ENCODE data around the gene DMRT1. TPM values are rescaled to one million over a fixed set of nuclear protein-coding genes. Genes with fewer than 3 reads are reported as not detected.

The DMRT1 gene
- total RNA-seq, 1 experiment from 2014 or later: not detected

DNA sequence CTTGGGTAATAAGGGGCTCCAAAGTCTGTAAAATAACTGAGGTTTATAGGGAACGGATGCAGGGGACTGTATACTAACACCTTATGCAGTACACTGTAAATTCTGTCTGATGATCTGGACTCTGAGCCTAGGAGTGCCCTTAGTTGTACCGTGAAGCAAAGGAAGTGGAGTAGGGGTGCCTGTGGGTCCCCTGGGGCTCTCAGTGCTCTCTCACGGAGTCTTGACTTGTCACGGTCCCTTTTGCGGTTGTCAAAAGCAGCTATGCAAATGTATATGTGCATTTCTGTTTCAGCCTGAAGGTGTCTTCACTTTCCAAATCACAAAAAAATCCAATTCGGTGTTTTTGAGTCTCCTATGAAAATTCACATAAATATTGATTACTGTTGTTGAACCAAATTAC, 17.8 kb downstream of the DMRT1 start:
- H3K36me3 Mint-ChIP-seq: peaks cover 13% of the 10 kb centered on the region
- ChIA-PET CTCF (no interaction called here), POLR2A (no interaction called here)
- H3K27ac Mint-ChIP-seq: no peak overlapping the region
- H3K4me1 Mint-ChIP-seq: no peaks in the 10 kb centered on the region
- peaks cover 17% of the 10 kb centered on the region for H3K9me3 Mint-ChIP-seq
- peaks cover 20% of the 10 kb centered on the region for H3K27me3 Mint-ChIP-seq (ENCODE audit: low read depth)
- DNase-seq (ENCODE audit: low spot score) (no peak), ATAC-seq (no peak)
- TF ChIP-seq, protein P1, sequence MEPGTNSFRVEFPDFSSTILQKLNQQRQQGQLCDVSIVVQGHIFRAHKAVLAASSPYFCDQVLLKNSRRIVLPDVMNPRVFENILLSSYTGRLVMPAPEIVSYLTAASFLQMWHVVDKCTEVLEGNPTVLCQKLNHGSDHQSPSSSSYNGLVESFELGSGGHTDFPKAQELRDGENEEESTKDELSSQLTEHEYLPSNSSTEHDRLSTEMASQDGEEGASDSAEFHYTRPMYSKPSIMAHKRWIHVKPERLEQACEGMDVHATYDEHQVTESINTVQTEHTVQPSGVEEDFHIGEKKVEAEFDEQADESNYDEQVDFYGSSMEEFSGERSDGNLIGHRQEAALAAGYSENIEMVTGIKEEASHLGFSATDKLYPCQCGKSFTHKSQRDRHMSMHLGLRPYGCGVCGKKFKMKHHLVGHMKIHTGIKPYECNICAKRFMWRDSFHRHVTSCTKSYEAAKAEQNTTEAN (CRISPR knock-in tag; IDR thresholded peaks at IDR 0.05): no peak
- TF ChIP-seq KAT7 (CRISPR knock-in tag; IDR thresholded peaks at IDR 0.05; ENCODE audit: borderline replicate concordance): no peak
- TF ChIP-seq SOX15 (CRISPR knock-in tag; IDR thresholded peaks at IDR 0.05): no peak
- no peak for TF ChIP-seq ETV6 (CRISPR knock-in tag; IDR thresholded peaks at IDR 0.05)
- TF ChIP-seq ZNF416 (CRISPR knock-in tag; IDR thresholded peaks at IDR 0.05): no peak
- TF ChIP-seq RORB (CRISPR knock-in tag; IDR thresholded peaks at IDR 0.05): no peak
- TF ChIP-seq, protein P2, sequence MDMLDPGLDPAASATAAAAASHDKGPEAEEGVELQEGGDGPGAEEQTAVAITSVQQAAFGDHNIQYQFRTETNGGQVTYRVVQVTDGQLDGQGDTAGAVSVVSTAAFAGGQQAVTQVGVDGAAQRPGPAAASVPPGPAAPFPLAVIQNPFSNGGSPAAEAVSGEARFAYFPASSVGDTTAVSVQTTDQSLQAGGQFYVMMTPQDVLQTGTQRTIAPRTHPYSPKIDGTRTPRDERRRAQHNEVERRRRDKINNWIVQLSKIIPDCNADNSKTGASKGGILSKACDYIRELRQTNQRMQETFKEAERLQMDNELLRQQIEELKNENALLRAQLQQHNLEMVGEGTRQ (CRISPR knock-in tag; IDR thresholded peaks at IDR 0.05): no peak
- TF ChIP-seq CREB1 (CRISPR knock-in tag; IDR thresholded peaks at IDR 0.05): no peak
- no peak for TF ChIP-seq ESRRA (CRISPR knock-in tag; IDR thresholded peaks at IDR 0.05; ENCODE audit: borderline replicate concordance)
- no peak for TF ChIP-seq ZNF423 (CRISPR knock-in tag; IDR thresholded peaks at IDR 0.05)
- TF ChIP-seq, protein P3, sequence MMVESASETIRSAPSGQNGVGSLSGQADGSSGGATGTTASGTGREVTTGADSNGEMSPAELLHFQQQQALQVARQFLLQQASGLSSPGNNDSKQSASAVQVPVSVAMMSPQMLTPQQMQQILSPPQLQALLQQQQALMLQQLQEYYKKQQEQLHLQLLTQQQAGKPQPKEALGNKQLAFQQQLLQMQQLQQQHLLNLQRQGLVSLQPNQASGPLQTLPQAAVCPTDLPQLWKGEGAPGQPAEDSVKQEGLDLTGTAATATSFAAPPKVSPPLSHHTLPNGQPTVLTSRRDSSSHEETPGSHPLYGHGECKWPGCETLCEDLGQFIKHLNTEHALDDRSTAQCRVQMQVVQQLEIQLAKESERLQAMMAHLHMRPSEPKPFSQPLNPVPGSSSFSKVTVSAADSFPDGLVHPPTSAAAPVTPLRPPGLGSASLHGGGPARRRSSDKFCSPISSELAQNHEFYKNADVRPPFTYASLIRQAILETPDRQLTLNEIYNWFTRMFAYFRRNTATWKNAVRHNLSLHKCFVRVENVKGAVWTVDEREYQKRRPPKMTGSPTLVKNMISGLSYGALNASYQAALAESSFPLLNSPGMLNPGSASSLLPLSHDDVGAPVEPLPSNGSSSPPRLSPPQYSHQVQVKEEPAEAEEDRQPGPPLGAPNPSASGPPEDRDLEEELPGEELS (CRISPR knock-in tag; IDR thresholded peaks at IDR 0.05): no peak
- TF ChIP-seq, protein P4, sequence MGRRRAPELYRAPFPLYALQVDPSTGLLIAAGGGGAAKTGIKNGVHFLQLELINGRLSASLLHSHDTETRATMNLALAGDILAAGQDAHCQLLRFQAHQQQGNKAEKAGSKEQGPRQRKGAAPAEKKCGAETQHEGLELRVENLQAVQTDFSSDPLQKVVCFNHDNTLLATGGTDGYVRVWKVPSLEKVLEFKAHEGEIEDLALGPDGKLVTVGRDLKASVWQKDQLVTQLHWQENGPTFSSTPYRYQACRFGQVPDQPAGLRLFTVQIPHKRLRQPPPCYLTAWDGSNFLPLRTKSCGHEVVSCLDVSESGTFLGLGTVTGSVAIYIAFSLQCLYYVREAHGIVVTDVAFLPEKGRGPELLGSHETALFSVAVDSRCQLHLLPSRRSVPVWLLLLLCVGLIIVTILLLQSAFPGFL (CRISPR knock-in tag; IDR thresholded peaks at IDR 0.05; ENCODE audit: borderline replicate concordance): no peak
- TF ChIP-seq, protein P5, sequence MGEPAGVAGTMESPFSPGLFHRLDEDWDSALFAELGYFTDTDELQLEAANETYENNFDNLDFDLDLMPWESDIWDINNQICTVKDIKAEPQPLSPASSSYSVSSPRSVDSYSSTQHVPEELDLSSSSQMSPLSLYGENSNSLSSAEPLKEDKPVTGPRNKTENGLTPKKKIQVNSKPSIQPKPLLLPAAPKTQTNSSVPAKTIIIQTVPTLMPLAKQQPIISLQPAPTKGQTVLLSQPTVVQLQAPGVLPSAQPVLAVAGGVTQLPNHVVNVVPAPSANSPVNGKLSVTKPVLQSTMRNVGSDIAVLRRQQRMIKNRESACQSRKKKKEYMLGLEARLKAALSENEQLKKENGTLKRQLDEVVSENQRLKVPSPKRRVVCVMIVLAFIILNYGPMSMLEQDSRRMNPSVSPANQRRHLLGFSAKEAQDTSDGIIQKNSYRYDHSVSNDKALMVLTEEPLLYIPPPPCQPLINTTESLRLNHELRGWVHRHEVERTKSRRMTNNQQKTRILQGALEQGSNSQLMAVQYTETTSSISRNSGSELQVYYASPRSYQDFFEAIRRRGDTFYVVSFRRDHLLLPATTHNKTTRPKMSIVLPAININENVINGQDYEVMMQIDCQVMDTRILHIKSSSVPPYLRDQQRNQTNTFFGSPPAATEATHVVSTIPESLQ (CRISPR knock-in tag; IDR thresholded peaks at IDR 0.05): no peak
- H3K4me3 Mint-ChIP-seq: no peak overlapping the region

DNA sequence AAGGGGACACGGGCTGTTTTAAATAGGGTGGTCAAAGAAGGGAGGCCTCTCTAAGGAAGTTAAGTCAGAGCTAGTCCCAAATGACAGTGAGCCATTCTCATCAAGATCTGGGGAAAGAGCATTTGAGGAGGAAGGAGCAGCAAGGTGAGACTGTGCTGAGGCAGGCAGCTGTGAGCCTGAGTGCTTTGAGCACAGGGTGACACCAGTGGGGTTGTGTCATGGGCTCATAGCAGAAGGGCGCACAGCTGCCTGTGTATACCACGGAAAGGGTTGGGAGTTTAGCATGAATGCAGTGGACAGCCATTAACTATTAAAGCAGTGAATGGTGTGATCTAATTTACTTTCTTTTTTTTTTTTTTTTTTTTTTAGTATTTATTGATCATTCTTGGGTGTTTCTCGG, 19.2 kb downstream of the DMRT1 start:
- ATAC-seq: no peak
- H3K4me3 Mint-ChIP-seq: no peak overlapping the region
- peaks cover 18% of the 10 kb centered on the region for H3K27me3 Mint-ChIP-seq (ENCODE audit: low read depth)
- POLR2A ChIA-PET: no interaction called here
- CTCF ChIA-PET: no interaction called here
- peaks cover 17% of the 10 kb centered on the region for H3K9me3 Mint-ChIP-seq
- DNase-seq (ENCODE audit: low spot score): no peak
- H3K4me1 Mint-ChIP-seq: no peaks in the 10 kb centered on the region
- H3K27ac Mint-ChIP-seq: no peak overlapping the region
- H3K36me3 Mint-ChIP-seq: peaks cover 13% of the 10 kb centered on the region
- TF ChIP-seq ZNF121 (CRISPR knock-in tag; IDR thresholded peaks at IDR 0.05) (no peak), ELF4 (CRISPR knock-in tag; IDR thresholded peaks at IDR 0.05; ENCODE audit: low read depth) (no peak), ZNF232 (CRISPR knock-in tag; IDR thresholded peaks at IDR 0.05) (no peak), JAZF1 (CRISPR knock-in tag; IDR thresholded peaks at IDR 0.05) (no peak), MYBL2 (CRISPR knock-in tag; IDR thresholded peaks at IDR 0.05) (no peak), TP53 (CRISPR knock-in tag; IDR thresholded peaks at IDR 0.05) (no peak)
- TF ChIP-seq, protein P6, sequence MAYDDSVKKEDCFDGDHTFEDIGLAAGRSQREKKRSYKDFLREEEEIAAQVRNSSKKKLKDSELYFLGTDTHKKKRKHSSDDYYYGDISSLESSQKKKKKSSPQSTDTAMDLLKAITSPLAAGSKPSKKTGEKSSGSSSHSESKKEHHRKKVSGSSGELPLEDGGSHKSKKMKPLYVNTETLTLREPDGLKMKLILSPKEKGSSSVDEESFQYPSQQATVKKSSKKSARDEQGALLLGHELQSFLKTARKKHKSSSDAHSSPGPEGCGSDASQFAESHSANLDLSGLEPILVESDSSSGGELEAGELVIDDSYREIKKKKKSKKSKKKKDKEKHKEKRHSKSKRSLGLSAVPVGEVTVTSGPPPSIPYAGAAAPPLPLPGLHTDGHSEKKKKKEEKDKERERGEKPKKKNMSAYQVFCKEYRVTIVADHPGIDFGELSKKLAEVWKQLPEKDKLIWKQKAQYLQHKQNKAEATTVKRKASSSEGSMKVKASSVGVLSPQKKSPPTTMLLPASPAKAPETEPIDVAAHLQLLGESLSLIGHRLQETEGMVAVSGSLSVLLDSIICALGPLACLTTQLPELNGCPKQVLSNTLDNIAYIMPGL (CRISPR knock-in tag; IDR thresholded peaks at IDR 0.05): no peak
- TF ChIP-seq, protein P7, sequence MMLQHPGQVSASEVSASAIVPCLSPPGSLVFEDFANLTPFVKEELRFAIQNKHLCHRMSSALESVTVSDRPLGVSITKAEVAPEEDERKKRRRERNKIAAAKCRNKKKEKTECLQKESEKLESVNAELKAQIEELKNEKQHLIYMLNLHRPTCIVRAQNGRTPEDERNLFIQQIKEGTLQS (CRISPR knock-in tag; conservative IDR thresholded peaks at IDR 0.05): no peak
- TF ChIP-seq, protein P8, sequence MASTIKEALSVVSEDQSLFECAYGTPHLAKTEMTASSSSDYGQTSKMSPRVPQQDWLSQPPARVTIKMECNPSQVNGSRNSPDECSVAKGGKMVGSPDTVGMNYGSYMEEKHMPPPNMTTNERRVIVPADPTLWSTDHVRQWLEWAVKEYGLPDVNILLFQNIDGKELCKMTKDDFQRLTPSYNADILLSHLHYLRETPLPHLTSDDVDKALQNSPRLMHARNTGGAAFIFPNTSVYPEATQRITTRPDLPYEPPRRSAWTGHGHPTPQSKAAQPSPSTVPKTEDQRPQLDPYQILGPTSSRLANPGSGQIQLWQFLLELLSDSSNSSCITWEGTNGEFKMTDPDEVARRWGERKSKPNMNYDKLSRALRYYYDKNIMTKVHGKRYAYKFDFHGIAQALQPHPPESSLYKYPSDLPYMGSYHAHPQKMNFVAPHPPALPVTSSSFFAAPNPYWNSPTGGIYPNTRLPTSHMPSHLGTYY (CRISPR knock-in tag; IDR thresholded peaks at IDR 0.05): no peak
- TF ChIP-seq, protein P9, sequence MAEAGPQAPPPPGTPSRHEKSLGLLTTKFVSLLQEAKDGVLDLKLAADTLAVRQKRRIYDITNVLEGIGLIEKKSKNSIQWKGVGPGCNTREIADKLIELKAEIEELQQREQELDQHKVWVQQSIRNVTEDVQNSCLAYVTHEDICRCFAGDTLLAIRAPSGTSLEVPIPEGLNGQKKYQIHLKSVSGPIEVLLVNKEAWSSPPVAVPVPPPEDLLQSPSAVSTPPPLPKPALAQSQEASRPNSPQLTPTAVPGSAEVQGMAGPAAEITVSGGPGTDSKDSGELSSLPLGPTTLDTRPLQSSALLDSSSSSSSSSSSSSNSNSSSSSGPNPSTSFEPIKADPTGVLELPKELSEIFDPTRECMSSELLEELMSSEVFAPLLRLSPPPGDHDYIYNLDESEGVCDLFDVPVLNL (CRISPR knock-in tag; IDR thresholded peaks at IDR 0.05; ENCODE audit: borderline replicate concordance, low read depth): no peak
- TF ChIP-seq, protein P1 (CRISPR knock-in tag; IDR thresholded peaks at IDR 0.05): no peak
